Peyer's patch (tissue), 4 donors: Measurements from ENCODE around the gene KLF3.

ENCODE experiments used
- CTCF ChIP-seq, 6 experiments: fragments of 450-650 bp in 4 of 6; fragments of 200-600 bp in 2 of 6; sonication (generic) in 1 of 6; IDR thresholded peaks; one replicate each; pipeline ENCODE4 v1.5.1; 2017 to 2019; ENCODE audit warnings: antibody characterized with exemption in 6 of 6, mild to moderate bottlenecking in 3 of 6, moderate library complexity in 1 of 6
- POLR2A ChIP-seq, 2 donors: fragments of 450-650 bp; IDR thresholded peaks; one replicate each; pipeline ENCODE4 v1.5.1; 2017; ENCODE audit warnings: antibody characterized with exemption in 2 of 2, mild to moderate bottlenecking in 2 of 2, moderate library complexity in 2 of 2

GRCh38 chr4:38723726-38724474, 59.9 kb downstream of the KLF3 start:
- TF ChIP-seq CTCF (IDR thresholded peaks at IDR 0.05): no peak
- no peak for TF ChIP-seq POLR2A (IDR thresholded peaks at IDR 0.05)
